Liver (tissue), 9 donors: ENCODE measurements around the gene LRRN3. TPM values are rescaled to one million over a fixed set of nuclear protein-coding genes. Genes with fewer than 3 reads are reported as not detected.

Experiments
- DNase-seq: peaks from one replicate; pipeline ENCODE4 v3.0.0-alpha.2; 2017; ENCODE audit warnings: low spot score
- H3K27ac ChIP-seq, 2 donors: one replicate each; pipeline ENCODE4 v1.7.0; 2013; ENCODE audit warnings: inconsistent platforms in 2 of 2, low read length in 2 of 2, control low read depth in 1 of 2, low read depth in 1 of 2, mild to moderate bottlenecking in 1 of 2
- H3K27me3 ChIP-seq, 4 donors: one replicate each; pipeline versions ENCODE4 v1.6.1 to v1.7.0; 2013; ENCODE audit warnings: low read length in 3 of 4, inconsistent platforms in 1 of 4, mild to moderate bottlenecking in 1 of 4, moderate library complexity in 1 of 4; ENCODE audit not compliant: control insufficient read depth in 4 of 4, insufficient read depth in 4 of 4
- H3K36me3 ChIP-seq, 4 donors: one replicate each; pipeline versions ENCODE4 v1.6.1 to v1.7.0; 2013; ENCODE audit warnings: low read length in 3 of 4, mild to moderate bottlenecking in 3 of 4, low read depth in 1 of 4, moderate library complexity in 1 of 4; ENCODE audit not compliant: control insufficient read depth in 4 of 4, insufficient read depth in 3 of 4
- H3K4me1 ChIP-seq, 4 donors: one replicate each; pipeline versions ENCODE4 v1.6.1 to v1.7.0; 2013; ENCODE audit warnings: low read length in 3 of 4, mild to moderate bottlenecking in 3 of 4, moderate library complexity in 1 of 4; ENCODE audit not compliant: control insufficient read depth in 4 of 4, insufficient read depth in 4 of 4
- H3K4me3 ChIP-seq, 3 donors: one replicate each; pipeline versions ENCODE4 v1.6.1 to v1.7.0; 2013; ENCODE audit warnings: low read length in 3 of 3, control low read depth in 1 of 3, low read depth in 1 of 3, mild to moderate bottlenecking in 1 of 3
- H3K9ac ChIP-seq, 2 donors: one replicate each; pipeline ENCODE4 v1.7.0; 2013; ENCODE audit warnings: low read length in 2 of 2, mild to moderate bottlenecking in 2 of 2, moderate library complexity in 2 of 2, control low read depth in 1 of 2, low read depth in 1 of 2
- H3K9me3 ChIP-seq, 4 donors: one replicate each; pipeline versions ENCODE4 v1.6.1 to v1.7.0; 2013; ENCODE audit warnings: low read length in 3 of 4; ENCODE audit not compliant: control insufficient read depth in 4 of 4
- EGR1 ChIP-seq, 2 donors: IDR thresholded peaks; 2 replicates each; pipeline ENCODE4 v1.6.1; 2016 to 2018; ENCODE audit warnings: antibody characterized with exemption in 2 of 2, low read depth in 2 of 2
- FOXA1 ChIP-seq: IDR thresholded peaks from 2 replicates; pipeline ENCODE4 v1.6.1; 2016; ENCODE audit warnings: antibody characterized with exemption
- FOXA2 ChIP-seq: IDR thresholded peaks from 2 replicates; pipeline ENCODE4 v1.6.1; 2016; ENCODE audit warnings: antibody characterized with exemption
- GABPA ChIP-seq, 2 donors: IDR thresholded peaks in 1 of 2; conservative IDR thresholded peaks in 1 of 2; 2 replicates each; pipeline ENCODE4 v1.6.1; 2016; ENCODE audit warnings: antibody characterized with exemption in 2 of 2, mild to moderate bottlenecking in 1 of 2, moderate library complexity in 1 of 2
- HNF4A ChIP-seq, 2 donors: conservative IDR thresholded peaks; 2 replicates each; pipeline ENCODE4 v1.6.1; 2016; ENCODE audit warnings: antibody characterized with exemption in 2 of 2, mild to moderate bottlenecking in 2 of 2
- HNF4G ChIP-seq: IDR thresholded peaks from 2 replicates; pipeline ENCODE4 v1.6.1; 2016; ENCODE audit warnings: antibody characterized with exemption
- NR2F2 ChIP-seq: IDR thresholded peaks from 2 replicates; pipeline ENCODE4 v1.6.1; 2016; ENCODE audit warnings: antibody characterized with exemption
- RAD21 ChIP-seq, 2 donors: IDR thresholded peaks; 2 replicates each; pipeline ENCODE4 v1.6.1; 2016; ENCODE audit warnings: antibody characterized with exemption in 2 of 2, mild to moderate bottlenecking in 2 of 2
- RXRA ChIP-seq, 2 donors: IDR thresholded peaks; 2 replicates each; pipeline ENCODE4 v1.6.1; 2017 to 2018; ENCODE audit warnings: antibody characterized with exemption in 2 of 2, mild to moderate bottlenecking in 1 of 2
- SP1 ChIP-seq: IDR thresholded peaks from 2 replicates; pipeline ENCODE4 v1.6.1; 2018; ENCODE audit warnings: antibody characterized with exemption, mild to moderate bottlenecking
- TAF1 ChIP-seq: conservative IDR thresholded peaks from 2 replicates; pipeline ENCODE4 v1.6.1; 2016; ENCODE audit warnings: antibody characterized with exemption, mild to moderate bottlenecking
- YY1 ChIP-seq: IDR thresholded peaks from 2 replicates; pipeline ENCODE4 v1.6.1; 2016; ENCODE audit warnings: antibody characterized with exemption, mild to moderate bottlenecking
- WGBS: extraction: QIAGEN DNeasy Blood & Tissue Kit; methylation state at CpG from one replicate; pipeline ENCODE4 v1.1.7; 2013; 5-methylcytosine and 5-hydroxymethylcytosine counted together
- polyA plus RNA-seq, 2 donors: library from polyadenylated mRNA; stranded (reverse) in 1 of 2; unstranded in 1 of 2; fragments of 200-250 nt in 1 of 2; fragments of >200 nt in 1 of 2; fragmentation: Nextera tagmentation in 1 of 2; extraction: Ambion mirVana in 1 of 2; gene quantifications; one replicate each; pipeline versions ENCODE4 v1.2.1 to v1.2.3, GENCODE V29; 2013 to 2015
- total RNA-seq, 2 donors: library from RNA; depleted of rRNA; stranded (reverse); fragments of >200 nt; gene quantifications; one replicate each; pipeline ENCODE4 v1.2.3, GENCODE V29; 2014
- TF ChIP-seq, protein P1 (sequence below): IDR thresholded peaks from 2 replicates; pipeline ENCODE4 v1.6.1; 2016; ENCODE audit warnings: antibody characterized with exemption
- TF ChIP-seq, protein P2 (sequence below): IDR thresholded peaks from 2 replicates; pipeline ENCODE4 v1.6.1; 2016; ENCODE audit warnings: antibody characterized with exemption, mild to moderate bottlenecking
- TF ChIP-seq, protein P3 (sequence below): IDR thresholded peaks from 2 replicates; pipeline ENCODE4 v1.6.1; 2016; ENCODE audit warnings: antibody characterized with exemption
- TF ChIP-seq, protein P4 (sequence below): fragments of 150-350 bp; IDR thresholded peaks from 2 replicates; pipeline ENCODE4 v1.5.1; 2017; ENCODE audit warnings: improper control_type of control experiment, low read depth, low read length; ENCODE audit not compliant: missing input control
- TF ChIP-seq, protein P5 (sequence below): IDR thresholded peaks from 2 replicates; pipeline ENCODE4 v1.6.1; 2016; ENCODE audit warnings: antibody characterized with exemption
- donor health status: healthy.
- donor health status: healthy.
- donor health status: healthy.
- donor health status: healthy.
- donor health status: healthy.

LRRN3 gene
- total and polyA plus RNA-seq, 4 donors: 0.18 to 1.1 (median 0.32) TPM

DNA sequence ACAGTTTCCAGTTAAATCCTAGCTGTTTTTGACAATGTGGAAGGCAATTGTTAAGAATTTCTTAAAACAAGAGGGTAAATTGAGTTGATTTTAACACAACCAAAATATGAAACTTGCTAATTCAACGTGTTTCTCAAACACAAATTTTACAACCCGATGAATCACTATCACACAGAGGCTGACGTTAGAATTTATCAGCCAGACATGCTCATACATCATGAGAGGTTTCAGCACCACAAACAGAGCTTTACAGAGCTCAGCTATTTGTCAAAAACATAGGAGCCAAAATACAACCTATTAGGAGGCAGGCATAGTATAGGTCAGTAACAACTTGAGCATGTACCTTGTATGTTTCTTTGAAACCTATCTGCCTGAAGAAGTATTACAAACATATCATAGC lies 36.1 kb downstream of the LRRN3 start:
- Histone ChIP-seq H3K4me1 (no peaks in the 10 kb centered on the region), H3K27ac (no peak overlapping the region), H3K9me3 (no peaks in the 10 kb centered on the region), H3K9ac (no peak overlapping the region), H3K27me3 (no peaks in the 10 kb centered on the region), H3K4me3 (no peak overlapping the region), H3K36me3 (no peaks in the 10 kb centered on the region)
- WGBS: 69% methylated on average over 3 of the region's 3 CpGs
- DNase-seq: no peak
- TF ChIP-seq RXRA (IDR thresholded peaks at IDR 0.05) (no peak), FOXA2 (no peak), NR2F2 (no peak), RAD21 (IDR thresholded peaks at IDR 0.05) (no peak), HNF4A (conservative IDR thresholded peaks at IDR 0.05) (no peak), TAF1 (no peak), YY1 (no peak), FOXA1 (no peak), SP1 (no peak), HNF4G (no peak), GABPA (IDR thresholded peaks at IDR 0.05 in 1 of 2, conservative IDR thresholded peaks at IDR 0.05 in 1 of 2) (no peak), EGR1 (IDR thresholded peaks at IDR 0.05; ENCODE audit: low read depth in 2 of 2) (no peak)
- TF ChIP-seq, protein P1, sequence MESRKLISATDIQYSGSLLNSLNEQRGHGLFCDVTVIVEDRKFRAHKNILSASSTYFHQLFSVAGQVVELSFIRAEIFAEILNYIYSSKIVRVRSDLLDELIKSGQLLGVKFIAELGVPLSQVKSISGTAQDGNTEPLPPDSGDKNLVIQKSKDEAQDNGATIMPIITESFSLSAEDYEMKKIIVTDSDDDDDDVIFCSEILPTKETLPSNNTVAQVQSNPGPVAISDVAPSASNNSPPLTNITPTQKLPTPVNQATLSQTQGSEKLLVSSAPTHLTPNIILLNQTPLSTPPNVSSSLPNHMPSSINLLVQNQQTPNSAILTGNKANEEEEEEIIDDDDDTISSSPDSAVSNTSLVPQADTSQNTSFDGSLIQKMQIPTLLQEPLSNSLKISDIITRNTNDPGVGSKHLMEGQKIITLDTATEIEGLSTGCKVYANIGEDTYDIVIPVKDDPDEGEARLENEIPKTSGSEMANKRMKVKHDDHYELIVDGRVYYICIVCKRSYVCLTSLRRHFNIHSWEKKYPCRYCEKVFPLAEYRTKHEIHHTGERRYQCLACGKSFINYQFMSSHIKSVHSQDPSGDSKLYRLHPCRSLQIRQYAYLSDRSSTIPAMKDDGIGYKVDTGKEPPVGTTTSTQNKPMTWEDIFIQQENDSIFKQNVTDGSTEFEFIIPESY: no peak
- TF ChIP-seq, protein P2, sequence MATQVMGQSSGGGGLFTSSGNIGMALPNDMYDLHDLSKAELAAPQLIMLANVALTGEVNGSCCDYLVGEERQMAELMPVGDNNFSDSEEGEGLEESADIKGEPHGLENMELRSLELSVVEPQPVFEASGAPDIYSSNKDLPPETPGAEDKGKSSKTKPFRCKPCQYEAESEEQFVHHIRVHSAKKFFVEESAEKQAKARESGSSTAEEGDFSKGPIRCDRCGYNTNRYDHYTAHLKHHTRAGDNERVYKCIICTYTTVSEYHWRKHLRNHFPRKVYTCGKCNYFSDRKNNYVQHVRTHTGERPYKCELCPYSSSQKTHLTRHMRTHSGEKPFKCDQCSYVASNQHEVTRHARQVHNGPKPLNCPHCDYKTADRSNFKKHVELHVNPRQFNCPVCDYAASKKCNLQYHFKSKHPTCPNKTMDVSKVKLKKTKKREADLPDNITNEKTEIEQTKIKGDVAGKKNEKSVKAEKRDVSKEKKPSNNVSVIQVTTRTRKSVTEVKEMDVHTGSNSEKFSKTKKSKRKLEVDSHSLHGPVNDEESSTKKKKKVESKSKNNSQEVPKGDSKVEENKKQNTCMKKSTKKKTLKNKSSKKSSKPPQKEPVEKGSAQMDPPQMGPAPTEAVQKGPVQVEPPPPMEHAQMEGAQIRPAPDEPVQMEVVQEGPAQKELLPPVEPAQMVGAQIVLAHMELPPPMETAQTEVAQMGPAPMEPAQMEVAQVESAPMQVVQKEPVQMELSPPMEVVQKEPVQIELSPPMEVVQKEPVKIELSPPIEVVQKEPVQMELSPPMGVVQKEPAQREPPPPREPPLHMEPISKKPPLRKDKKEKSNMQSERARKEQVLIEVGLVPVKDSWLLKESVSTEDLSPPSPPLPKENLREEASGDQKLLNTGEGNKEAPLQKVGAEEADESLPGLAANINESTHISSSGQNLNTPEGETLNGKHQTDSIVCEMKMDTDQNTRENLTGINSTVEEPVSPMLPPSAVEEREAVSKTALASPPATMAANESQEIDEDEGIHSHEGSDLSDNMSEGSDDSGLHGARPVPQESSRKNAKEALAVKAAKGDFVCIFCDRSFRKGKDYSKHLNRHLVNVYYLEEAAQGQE: no peak
- TF ChIP-seq, protein P3, sequence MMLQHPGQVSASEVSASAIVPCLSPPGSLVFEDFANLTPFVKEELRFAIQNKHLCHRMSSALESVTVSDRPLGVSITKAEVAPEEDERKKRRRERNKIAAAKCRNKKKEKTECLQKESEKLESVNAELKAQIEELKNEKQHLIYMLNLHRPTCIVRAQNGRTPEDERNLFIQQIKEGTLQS: no peak
- TF ChIP-seq, protein P4, sequence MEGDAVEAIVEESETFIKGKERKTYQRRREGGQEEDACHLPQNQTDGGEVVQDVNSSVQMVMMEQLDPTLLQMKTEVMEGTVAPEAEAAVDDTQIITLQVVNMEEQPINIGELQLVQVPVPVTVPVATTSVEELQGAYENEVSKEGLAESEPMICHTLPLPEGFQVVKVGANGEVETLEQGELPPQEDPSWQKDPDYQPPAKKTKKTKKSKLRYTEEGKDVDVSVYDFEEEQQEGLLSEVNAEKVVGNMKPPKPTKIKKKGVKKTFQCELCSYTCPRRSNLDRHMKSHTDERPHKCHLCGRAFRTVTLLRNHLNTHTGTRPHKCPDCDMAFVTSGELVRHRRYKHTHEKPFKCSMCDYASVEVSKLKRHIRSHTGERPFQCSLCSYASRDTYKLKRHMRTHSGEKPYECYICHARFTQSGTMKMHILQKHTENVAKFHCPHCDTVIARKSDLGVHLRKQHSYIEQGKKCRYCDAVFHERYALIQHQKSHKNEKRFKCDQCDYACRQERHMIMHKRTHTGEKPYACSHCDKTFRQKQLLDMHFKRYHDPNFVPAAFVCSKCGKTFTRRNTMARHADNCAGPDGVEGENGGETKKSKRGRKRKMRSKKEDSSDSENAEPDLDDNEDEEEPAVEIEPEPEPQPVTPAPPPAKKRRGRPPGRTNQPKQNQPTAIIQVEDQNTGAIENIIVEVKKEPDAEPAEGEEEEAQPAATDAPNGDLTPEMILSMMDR: no peak
- TF ChIP-seq, protein P5, sequence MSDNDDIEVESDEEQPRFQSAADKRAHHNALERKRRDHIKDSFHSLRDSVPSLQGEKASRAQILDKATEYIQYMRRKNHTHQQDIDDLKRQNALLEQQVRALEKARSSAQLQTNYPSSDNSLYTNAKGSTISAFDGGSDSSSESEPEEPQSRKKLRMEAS: no peak

DNA sequence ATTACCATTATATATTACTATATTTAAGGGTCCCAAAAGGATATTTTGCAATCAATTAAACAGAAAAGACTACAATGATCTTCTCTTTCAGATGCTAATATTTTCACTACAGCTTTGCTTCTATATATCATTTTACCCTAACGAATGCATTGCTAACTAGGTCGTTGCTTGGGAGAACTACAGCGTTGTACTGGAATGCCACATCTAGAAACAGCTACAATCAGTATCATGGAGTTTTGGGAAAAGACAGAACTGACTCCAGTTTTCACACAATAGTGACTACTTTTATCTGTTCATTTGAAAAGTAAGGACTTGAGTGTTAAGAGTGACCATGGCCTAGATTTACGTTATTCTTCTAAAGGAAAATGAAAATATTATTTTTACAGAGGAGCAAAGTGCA lies 38.5 kb downstream of the LRRN3 start:
- H3K4me1 ChIP-seq: no peaks in the 10 kb centered on the region
- no peak overlapping the region for H3K4me3 ChIP-seq
- TF ChIP-seq YY1: no peak
- no peak for TF ChIP-seq FOXA2
- TF ChIP-seq TAF1: no peak
- TF ChIP-seq, protein P3: no peak
- no peak for TF ChIP-seq RXRA (IDR thresholded peaks at IDR 0.05)
- TF ChIP-seq NR2F2: no peak
- H3K36me3 ChIP-seq: no peaks in the 10 kb centered on the region
- no peak for DNase-seq
- H3K9ac ChIP-seq: no peak overlapping the region
- WGBS: 96% methylated on average over 4 of the region's 4 CpGs
- no peaks in the 10 kb centered on the region for H3K27me3 ChIP-seq
- no peak overlapping the region for H3K27ac ChIP-seq
- no peaks in the 10 kb centered on the region for H3K9me3 ChIP-seq
